Neural progenitor cell (in vitro differentiated cells): ENCODE results near the gene KSR1. TPM values are rescaled to one million over a fixed set of nuclear protein-coding genes. Genes with fewer than 3 reads are reported as not detected.
"Not testable (repeated sequence)": the region's sequence is repeated elsewhere in the genome, so short reads cannot be mapped to it uniquely, and the experiment has no call there.

Source experiments
- DNase-seq: peaks from one replicate; pipeline ENCODE4 v3.0.0-alpha.2; 2016; ENCODE audit warnings: low spot score
- H2AFZ ChIP-seq: fragments of 200-600 bp; sonication (generic); replicated peaks from 2 replicates; pipeline ENCODE4 v1.6.1; 2016; ENCODE audit warnings: antibody characterized with exemption
- H3F3A ChIP-seq: fragments of 200-600 bp; sonication (generic); 2 replicates; pipeline ENCODE4 v1.6.1; 2016; ENCODE audit warnings: antibody characterized with exemption, low read depth
- H3K27ac ChIP-seq: fragments of 200-600 bp; sonication (generic); 2 replicates; pipeline ENCODE4 v1.5.1; 2016; ENCODE audit warnings: mild to moderate bottlenecking
- H3K27me3 ChIP-seq: fragments of 200-600 bp; sonication (generic); 2 replicates; pipeline ENCODE4 v1.6.1; 2016; ENCODE audit warnings: mild to moderate bottlenecking, moderate library complexity
- H3K36me3 ChIP-seq: fragments of 200-600 bp; sonication (generic); 2 replicates; pipeline ENCODE4 v1.5.1; 2016
- H3K4me1 ChIP-seq: fragments of 200-600 bp; sonication (generic); 2 replicates; pipeline ENCODE4 v1.6.1; 2016; ENCODE audit warnings: mixed run types
- H3K4me2 ChIP-seq: fragments of 200-600 bp; sonication (generic); 2 replicates; pipeline ENCODE4 v1.6.1; 2016
- H3K4me3 ChIP-seq: fragments of 200-600 bp; sonication (generic); 2 replicates; pipeline ENCODE4 v1.5.1; 2016
- H3K79me2 ChIP-seq: fragments of 200-600 bp; sonication (generic); 2 replicates; pipeline ENCODE4 v1.6.1; 2016; ENCODE audit warnings: low read depth
- H3K9ac ChIP-seq: fragments of 200-600 bp; sonication (generic); 2 replicates; pipeline ENCODE4 v1.6.1; 2016
- H3K9me3 ChIP-seq: fragments of 200-600 bp; sonication (generic); 2 replicates; pipeline ENCODE4 v1.5.1; 2016; ENCODE audit warnings: low read depth
- H4K20me1 ChIP-seq: fragments of 200-600 bp; sonication (generic); 2 replicates; pipeline ENCODE4 v1.6.1; 2016; ENCODE audit warnings: low read depth
- H3K27ac Mint-ChIP-seq: 3 replicates; pipeline ENCODE4 v1.8.0; 2021; ENCODE audit warnings: mixed read lengths
- H3K27me3 Mint-ChIP-seq: 2 replicates; pipeline ENCODE4 v1.8.0; 2022; ENCODE audit warnings: low read depth, mild to moderate bottlenecking, inconsistent platforms, moderate library complexity, mixed read lengths; ENCODE audit not compliant: insufficient read depth
- H3K36me3 Mint-ChIP-seq: 3 replicates; pipeline ENCODE4 v1.8.0; 2021; ENCODE audit warnings: mixed read lengths
- H3K4me1 Mint-ChIP-seq: 3 replicates; pipeline ENCODE4 v1.8.0; 2021; ENCODE audit warnings: mixed read lengths
- H3K4me3 Mint-ChIP-seq: 3 replicates; pipeline ENCODE4 v1.8.0; 2021; ENCODE audit warnings: mild to moderate bottlenecking, moderate library complexity, mixed read lengths
- H3K9me3 Mint-ChIP-seq: 3 replicates; pipeline ENCODE4 v1.8.0; 2020; ENCODE audit warnings: mixed read lengths
- EZH2 ChIP-seq: fragments of 200-600 bp; sonication (generic); IDR thresholded peaks from 2 replicates; pipeline ENCODE4 v1.6.1; 2017; ENCODE audit warnings: antibody characterized with exemption, mild to moderate bottlenecking, moderate library complexity
- EZH2phosphoT487 ChIP-seq: fragments of 200-600 bp; sonication (generic); IDR thresholded peaks from 2 replicates; pipeline ENCODE4 v1.6.1; 2017; ENCODE audit warnings: antibody characterized with exemption
- total RNA-seq: library from RNA; depleted of rRNA; stranded (reverse); fragments of >200 nt; gene quantifications from 2 replicates; pipeline ENCODE4 v1.2.3, GENCODE V29; 2015; ENCODE audit warnings: low replicate concordance
- TF ChIP-seq, protein P1 (sequence below): fragments of 200-600 bp; sonication (generic); IDR thresholded peaks from 2 replicates; pipeline ENCODE4 v1.5.1; 2017; ENCODE audit warnings: antibody characterized with exemption, mild to moderate bottlenecking

KSR1 gene
- total RNA-seq, 1 donor from 2014 or later = 16.4 TPM

DNA sequence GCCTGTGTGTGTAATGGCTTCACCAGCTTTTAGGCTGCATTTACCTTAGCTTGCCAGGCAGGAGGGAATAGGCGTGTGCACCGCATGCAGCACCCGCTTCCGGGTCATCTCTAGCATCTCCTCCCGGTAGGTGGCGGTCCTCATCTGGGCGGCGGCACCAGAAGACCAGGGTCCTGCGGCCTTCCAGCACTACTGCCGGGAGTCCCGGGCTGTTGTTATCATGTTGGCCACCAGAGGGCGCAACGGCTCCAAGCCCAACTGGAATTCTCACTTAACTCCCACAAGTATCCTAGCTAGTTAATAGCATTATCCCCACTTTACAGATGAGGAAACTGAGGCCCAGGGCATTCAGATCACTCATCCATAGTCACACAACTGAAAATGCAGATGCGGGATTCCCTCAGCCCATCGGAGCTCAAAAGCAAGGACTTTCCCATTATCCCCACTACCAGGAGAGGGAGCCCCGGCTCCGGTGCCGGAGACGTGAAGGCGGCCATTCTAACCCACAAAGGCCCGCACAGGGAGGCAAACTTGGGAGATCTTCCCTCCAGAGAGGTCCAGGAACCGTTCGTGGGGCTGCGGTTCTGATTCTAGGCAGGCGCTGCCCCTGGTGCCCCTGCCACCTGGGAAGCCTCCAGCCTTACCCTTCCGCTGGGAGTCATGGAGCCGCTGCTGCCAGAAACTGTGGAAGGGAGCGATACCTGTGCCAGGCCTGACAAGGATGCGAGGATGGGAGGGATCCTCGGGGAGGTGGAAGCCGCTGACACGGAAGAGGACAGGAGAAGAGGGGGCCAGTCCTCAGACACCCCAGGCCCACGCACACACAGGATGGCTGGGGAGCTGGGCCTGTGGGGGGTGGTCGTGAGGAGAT lies 198.6 kb downstream of the KSR1 start:
- no peak for TF ChIP-seq EZH2phosphoT487
- no peak for TF ChIP-seq EZH2
- TF ChIP-seq, protein P1, sequence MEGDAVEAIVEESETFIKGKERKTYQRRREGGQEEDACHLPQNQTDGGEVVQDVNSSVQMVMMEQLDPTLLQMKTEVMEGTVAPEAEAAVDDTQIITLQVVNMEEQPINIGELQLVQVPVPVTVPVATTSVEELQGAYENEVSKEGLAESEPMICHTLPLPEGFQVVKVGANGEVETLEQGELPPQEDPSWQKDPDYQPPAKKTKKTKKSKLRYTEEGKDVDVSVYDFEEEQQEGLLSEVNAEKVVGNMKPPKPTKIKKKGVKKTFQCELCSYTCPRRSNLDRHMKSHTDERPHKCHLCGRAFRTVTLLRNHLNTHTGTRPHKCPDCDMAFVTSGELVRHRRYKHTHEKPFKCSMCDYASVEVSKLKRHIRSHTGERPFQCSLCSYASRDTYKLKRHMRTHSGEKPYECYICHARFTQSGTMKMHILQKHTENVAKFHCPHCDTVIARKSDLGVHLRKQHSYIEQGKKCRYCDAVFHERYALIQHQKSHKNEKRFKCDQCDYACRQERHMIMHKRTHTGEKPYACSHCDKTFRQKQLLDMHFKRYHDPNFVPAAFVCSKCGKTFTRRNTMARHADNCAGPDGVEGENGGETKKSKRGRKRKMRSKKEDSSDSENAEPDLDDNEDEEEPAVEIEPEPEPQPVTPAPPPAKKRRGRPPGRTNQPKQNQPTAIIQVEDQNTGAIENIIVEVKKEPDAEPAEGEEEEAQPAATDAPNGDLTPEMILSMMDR = peak; percentile 96
- Mint-ChIP-seq H3K27ac (no peak overlapping the region), H3K4me3 (no peak overlapping the region), H3K27me3 (peaks cover 8% of the 10 kb centered on the region), H3K4me1 (no peaks in the 10 kb centered on the region), H3K9me3 (no peaks in the 10 kb centered on the region), H3K36me3 (no peaks in the 10 kb centered on the region)
- peak overlapping the region; percentile 84 for H2AFZ ChIP-seq
- H3K27me3 ChIP-seq = no peaks in the 10 kb centered on the region
- no peak overlapping the region for H3K9ac ChIP-seq
- H3K36me3 ChIP-seq = no peaks in the 10 kb centered on the region
- no peak overlapping the region for H3K27ac ChIP-seq
- no peak overlapping the region for H3K4me2 ChIP-seq
- no peaks in the 10 kb centered on the region for H3K4me1 ChIP-seq
- no peaks in the 10 kb centered on the region for H3K9me3 ChIP-seq
- no peaks in the 10 kb centered on the region for H4K20me1 ChIP-seq
- H3K79me2 ChIP-seq = no peaks in the 10 kb centered on the region
- H3K4me3 ChIP-seq = no peak overlapping the region
- H3F3A ChIP-seq = no peaks in the 10 kb centered on the region
- DNase-seq = peak; percentile 86

DNA sequence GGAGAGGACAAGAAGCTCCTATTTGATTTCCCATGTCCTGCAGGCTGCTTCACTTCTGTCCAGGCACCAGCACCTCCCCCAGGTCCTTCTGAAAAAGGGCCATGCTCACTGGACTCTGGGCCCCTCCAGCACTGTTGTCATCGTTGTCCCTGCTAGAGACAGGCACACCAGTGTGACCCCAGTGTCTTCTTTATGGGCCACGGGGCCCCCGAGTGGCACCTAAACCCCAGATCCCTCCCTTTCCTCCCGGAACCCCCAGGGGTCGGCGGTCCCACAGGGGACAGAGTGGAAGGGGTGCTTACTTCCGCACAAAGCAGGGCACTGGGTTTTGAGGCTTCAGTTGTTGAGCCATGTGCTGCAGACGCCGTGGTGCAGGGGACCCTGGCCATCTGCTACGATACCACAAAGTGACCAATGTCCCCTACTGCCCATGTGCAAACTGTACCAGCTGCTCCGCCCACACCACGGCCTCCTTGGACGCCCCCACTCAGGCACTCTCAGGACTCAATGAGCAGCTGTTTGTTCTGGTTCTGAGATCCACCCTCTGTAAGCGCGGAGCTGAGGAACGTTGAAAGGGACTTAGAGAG lies 199.4 kb downstream of the KSR1 start:
- H3K79me2 ChIP-seq, H3K27me3 Mint-ChIP-seq: not testable (repeated sequence)

DNA sequence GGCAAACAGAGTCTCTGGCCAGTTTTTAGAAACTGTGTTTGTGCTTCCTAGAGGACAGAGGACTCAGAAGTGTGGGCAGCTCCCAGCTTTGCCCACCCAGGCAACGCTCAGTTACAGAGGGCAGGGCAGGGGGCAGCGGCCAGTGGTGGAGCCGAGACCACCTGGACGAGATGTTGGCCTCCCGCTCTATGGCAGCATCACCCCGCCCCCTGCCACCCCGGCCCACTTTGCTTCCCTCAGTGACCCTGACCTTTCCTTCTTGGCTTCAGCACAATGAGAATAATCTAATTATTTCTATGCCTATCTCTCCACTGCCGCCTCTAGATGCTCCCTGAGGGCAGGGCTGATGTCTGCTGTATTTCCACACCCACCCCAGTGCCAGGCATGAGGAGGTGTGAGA lies 200.4 kb downstream of the KSR1 start:
- not testable (repeated sequence) for H3K4me3 Mint-ChIP-seq, H3K4me2 ChIP-seq, H3K27ac ChIP-seq, H3K9ac ChIP-seq, H3K9me3 Mint-ChIP-seq, H3K9me3 ChIP-seq, H3K27me3 ChIP-seq, DNase-seq, H3K36me3 ChIP-seq, H2AFZ ChIP-seq, H3K27me3 Mint-ChIP-seq, H3K79me2 ChIP-seq, H4K20me1 ChIP-seq, H3K36me3 Mint-ChIP-seq, H3K4me3 ChIP-seq, H3K27ac Mint-ChIP-seq, H3K4me1 Mint-ChIP-seq, H3K4me1 ChIP-seq, H3F3A ChIP-seq

More for the DNA sequence above, 199.4 kb downstream of the KSR1 start:
- not testable (repeated sequence) for H3K9me3 ChIP-seq, H3K4me3 ChIP-seq, H3K4me2 ChIP-seq, H3F3A ChIP-seq, H3K4me3 Mint-ChIP-seq, H3K27ac ChIP-seq, H3K9me3 Mint-ChIP-seq, H3K27ac Mint-ChIP-seq, DNase-seq, H3K36me3 ChIP-seq, H3K36me3 Mint-ChIP-seq, H3K27me3 ChIP-seq, H3K9ac ChIP-seq, H3K4me1 Mint-ChIP-seq, H3K4me1 ChIP-seq, H2AFZ ChIP-seq, H4K20me1 ChIP-seq

DNA sequence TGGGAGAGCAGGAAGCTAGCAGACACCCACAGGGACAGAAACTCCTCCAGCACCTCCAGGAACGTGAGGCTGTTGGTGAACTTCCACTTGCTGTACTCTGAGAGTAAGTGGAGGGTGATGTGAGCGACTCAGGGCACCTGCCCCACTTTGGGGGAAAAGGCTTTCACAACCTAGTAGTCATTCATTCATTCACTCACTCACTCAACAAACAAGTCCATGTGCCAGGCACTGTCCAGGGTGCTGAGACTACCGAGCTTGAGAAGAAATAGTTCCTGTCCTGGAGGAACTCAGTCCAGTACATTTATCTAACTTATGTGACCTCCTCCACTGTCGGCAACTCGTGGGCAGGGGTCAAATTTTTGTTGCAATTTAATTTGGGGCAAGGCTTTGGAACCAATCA lies 201.4 kb downstream of the KSR1 start:
- Mint-ChIP-seq H3K27me3 (peaks cover 2% of the 10 kb centered on the region), H3K4me3 (no peak overlapping the region), H3K4me1 (no peaks in the 10 kb centered on the region), H3K36me3 (no peaks in the 10 kb centered on the region), H3K27ac (no peak overlapping the region), H3K9me3 (no peaks in the 10 kb centered on the region)
- Histone ChIP-seq H3K36me3 (no peaks in the 10 kb centered on the region), H3K9ac (no peak overlapping the region), H3K27me3 (no peaks in the 10 kb centered on the region), H3K9me3 (no peaks in the 10 kb centered on the region), H4K20me1 (no peaks in the 10 kb centered on the region), H3K79me2 (no peaks in the 10 kb centered on the region), H3K4me3 (no peak overlapping the region), H3F3A (no peaks in the 10 kb centered on the region), H3K27ac (no peak overlapping the region), H3K4me2 (no peak overlapping the region), H3K4me1 (no peaks in the 10 kb centered on the region), H2AFZ (no peak overlapping the region)
- peak; percentile 51 for DNase-seq
- no peak for TF ChIP-seq EZH2
- no peak for TF ChIP-seq EZH2phosphoT487
- TF ChIP-seq, protein P1 = no peak
